BLaER1 treated with 17β-estradiol and CSF1 and Interleukin-3, amounts not matched to agents 10 nM and 100 nM (cell line): Measurements from ENCODE around the gene POLR3E.

Source experiments
- H3K27ac ChIP-seq, 11 experiments: shearing (Covaris generic); formaldehyde crosslinking; 2 replicates each; pipeline ENCODE4 v1.8.1; 2022
- H3K27me3 ChIP-seq, 11 experiments: shearing (Covaris generic); formaldehyde crosslinking; 2 replicates each; pipeline ENCODE4 v1.8.1; 2022
- H3K36me3 ChIP-seq, 11 experiments: shearing (Covaris generic); formaldehyde crosslinking; 2 replicates each; pipeline ENCODE4 v1.8.1; 2022
- H3K4me1 ChIP-seq, 10 experiments: shearing (Covaris generic); formaldehyde crosslinking; 2 replicates each; pipeline ENCODE4 v1.8.1; 2022
- H3K4me2 ChIP-seq, 11 experiments: shearing (Covaris generic); formaldehyde crosslinking; 2 replicates each; pipeline ENCODE4 v1.8.1; 2022
- H3K4me3 ChIP-seq, 10 experiments: shearing (Covaris generic); formaldehyde crosslinking; 2 replicates each; pipeline ENCODE4 v1.8.1; 2022
- H3K9ac ChIP-seq, 11 experiments: shearing (Covaris generic); formaldehyde crosslinking; 2 replicates each; pipeline ENCODE4 v1.8.1; 2022
- H3K9me3 ChIP-seq, 11 experiments: shearing (Covaris generic); formaldehyde crosslinking; replicated peaks in 1 of 11; 2 replicates each; pipeline ENCODE4 v1.8.1; 2022
- H4K20me1 ChIP-seq, 11 experiments: shearing (Covaris generic); formaldehyde crosslinking; 2 replicates each; pipeline ENCODE4 v1.8.1; 2022
- Cebpa-rat ChIP-seq, 11 experiments: shearing (Covaris generic); IDR thresholded peaks; 2 replicates each; pipeline ENCODE4 v1.8.1; 2022

POLR3E gene

GRCh38 chr16:22265351-22265750 lies 31.9 kb upstream of the POLR3E start:
- no peak overlapping the region for H3K27ac ChIP-seq
- H3K4me3 ChIP-seq: no peak overlapping the region
- H3K36me3 ChIP-seq: peaks cover 53 to 100% (median 95%) of the 10 kb centered on the region in 11 experiments
- H4K20me1 ChIP-seq: no peaks in the 10 kb centered on the region
- no peaks in the 10 kb centered on the region for H3K4me1 ChIP-seq
- peaks cover 0 to 7% (median 4%) of the 10 kb centered on the region in 11 experiments; a peak in 18 of 22 replicates for H3K9me3 ChIP-seq
- no peak overlapping the region for H3K4me2 ChIP-seq
- no peak for TF ChIP-seq Cebpa-rat (IDR thresholded peaks at IDR 0.05)
- H3K9ac ChIP-seq: no peak overlapping the region
- no peaks in the 10 kb centered on the region for H3K27me3 ChIP-seq

GRCh38 chr16:22266546-22266945 lies 30.7 kb upstream of the POLR3E start:
- Histone ChIP-seq H3K27ac (no peak overlapping the region), H3K9me3 (no peaks in the 10 kb centered on the region), H3K27me3 (no peaks in the 10 kb centered on the region), H3K4me2 (no peak overlapping the region), H4K20me1 (no peaks in the 10 kb centered on the region), H3K4me1 (no peaks in the 10 kb centered on the region), H3K9ac (no peak overlapping the region), H3K4me3 (no peak overlapping the region), H3K36me3 (peaks cover 53 to 100% (median 95%) of the 10 kb centered on the region in 11 experiments)
- TF ChIP-seq Cebpa-rat (IDR thresholded peaks at IDR 0.05): no peak

- H3K27ac ChIP-seq: no peak overlapping the region
- no peaks in the 10 kb centered on the region for H3K4me1 ChIP-seq
- H3K36me3 ChIP-seq: peaks cover 60 to 100% (median 95%) of the 10 kb centered on the region in 11 experiments
- TF ChIP-seq Cebpa-rat (IDR thresholded peaks at IDR 0.05): no peak
- H4K20me1 ChIP-seq: no peaks in the 10 kb centered on the region
- no peak overlapping the region for H3K9ac ChIP-seq
- H3K27me3 ChIP-seq: no peaks in the 10 kb centered on the region
- no peak overlapping the region for H3K4me2 ChIP-seq
- H3K9me3 ChIP-seq: no peaks in the 10 kb centered on the region
- H3K4me3 ChIP-seq: no peak overlapping the region
These were observed 29.4 kb upstream of the POLR3E start for GRCh38 chr16:22267764-22268163.

GRCh38 chr16:22270525-22270924 lies 26.7 kb upstream of the POLR3E start:
- no peaks in the 10 kb centered on the region for H3K9me3 ChIP-seq
- no peaks in the 10 kb centered on the region for H3K27me3 ChIP-seq
- TF ChIP-seq Cebpa-rat (IDR thresholded peaks at IDR 0.05): no peak
- H3K9ac ChIP-seq: no peak overlapping the region
- no peak overlapping the region for H3K27ac ChIP-seq
- no peaks in the 10 kb centered on the region for H3K4me1 ChIP-seq
- H3K4me3 ChIP-seq: no peak overlapping the region
- H4K20me1 ChIP-seq: no peaks in the 10 kb centered on the region
- no peak overlapping the region for H3K4me2 ChIP-seq
- H3K36me3 ChIP-seq: peaks cover 77 to 100% (median 99%) of the 10 kb centered on the region in 11 experiments

- no peaks in the 10 kb centered on the region for H3K27me3 ChIP-seq
- no peaks in the 10 kb centered on the region for H3K9me3 ChIP-seq
- no peak overlapping the region for H3K27ac ChIP-seq
- H3K36me3 ChIP-seq: peaks cover 71 to 100% (median 99%) of the 10 kb centered on the region in 11 experiments
- no peak overlapping the region for H3K4me2 ChIP-seq
- no peaks in the 10 kb centered on the region for H3K4me1 ChIP-seq
- no peak for TF ChIP-seq Cebpa-rat (IDR thresholded peaks at IDR 0.05)
- no peak overlapping the region for H3K9ac ChIP-seq
- no peak overlapping the region for H3K4me3 ChIP-seq
- no peaks in the 10 kb centered on the region for H4K20me1 ChIP-seq
These were observed 24.1 kb upstream of the POLR3E start for GRCh38 chr16:22272870-22273650.

GRCh38 chr16:22274916-22275315 lies 22.3 kb upstream of the POLR3E start:
- no peaks in the 10 kb centered on the region for H3K4me1 ChIP-seq
- H4K20me1 ChIP-seq: peaks cover 0 to 9% (median 0%) of the 10 kb centered on the region in 11 experiments; a peak in 1 of 22 replicates
- no peaks in the 10 kb centered on the region for H3K27me3 ChIP-seq
- no peaks in the 10 kb centered on the region for H3K9me3 ChIP-seq
- H3K36me3 ChIP-seq: peaks cover 75 to 100% (median 99%) of the 10 kb centered on the region in 11 experiments
- no peak overlapping the region for H3K4me3 ChIP-seq
- no peak overlapping the region for H3K9ac ChIP-seq
- no peak overlapping the region for H3K27ac ChIP-seq
- no peak overlapping the region for H3K4me2 ChIP-seq
- no peak for TF ChIP-seq Cebpa-rat (IDR thresholded peaks at IDR 0.05)

GRCh38 chr16:22278441-22279230 lies 18.6 kb upstream of the POLR3E start:
- Histone ChIP-seq H3K27me3 (no peaks in the 10 kb centered on the region), H3K36me3 (peaks cover 86 to 100% (median 99%) of the 10 kb centered on the region in 11 experiments), H3K27ac (no peak overlapping the region), H4K20me1 (peaks cover 0 to 9% (median 0%) of the 10 kb centered on the region in 11 experiments; a peak in 1 of 22 replicates), H3K9me3 (peaks cover 0 to 9% (median 0%) of the 10 kb centered on the region in 11 experiments; a peak in 2 of 22 replicates), H3K9ac (no peak overlapping the region), H3K4me1 (no peaks in the 10 kb centered on the region), H3K4me2 (no peak overlapping the region), H3K4me3 (no peak overlapping the region)
- no peak for TF ChIP-seq Cebpa-rat (IDR thresholded peaks at IDR 0.05)

- H3K4me2 ChIP-seq: no peak overlapping the region
- TF ChIP-seq Cebpa-rat (IDR thresholded peaks at IDR 0.05): no peak
- peaks cover 0 to 6% (median 0%) of the 10 kb centered on the region in 10 experiments; a peak in 2 of 20 replicates for H3K4me1 ChIP-seq
- no peak overlapping the region for H3K9ac ChIP-seq
- no peak overlapping the region for H3K4me3 ChIP-seq
- peaks cover 0 to 9% (median 0%) of the 10 kb centered on the region in 11 experiments; a peak in 1 of 22 replicates for H4K20me1 ChIP-seq
- H3K36me3 ChIP-seq: peaks cover 77 to 96% (median 92%) of the 10 kb centered on the region in 11 experiments
- peaks cover 0 to 9% (median 0%) of the 10 kb centered on the region in 11 experiments; a peak in 2 of 22 replicates for H3K9me3 ChIP-seq
- no peaks in the 10 kb centered on the region for H3K27me3 ChIP-seq
- no peak overlapping the region for H3K27ac ChIP-seq
These were observed 14.8 kb upstream of the POLR3E start for GRCh38 chr16:22282254-22282892.

- peaks cover 57 to 74% (median 70%) of the 10 kb centered on the region in 11 experiments for H3K36me3 ChIP-seq
- H3K4me3 ChIP-seq: no peak overlapping the region
- TF ChIP-seq Cebpa-rat (IDR thresholded peaks at IDR 0.05): peak in 5 of 11 experiments; percentile 9 to 78 (median 39); a peak in 6 of 22 replicates
- no peak overlapping the region for H3K27ac ChIP-seq
- peaks cover 0 to 9% (median 0%) of the 10 kb centered on the region in 11 experiments; a peak in 2 of 22 replicates for H3K9me3 ChIP-seq
- no peak overlapping the region for H3K9ac ChIP-seq
- H3K4me2 ChIP-seq: no peak overlapping the region
- H3K27me3 ChIP-seq: no peaks in the 10 kb centered on the region
- H4K20me1 ChIP-seq: 0 out of 22 replicates have a peak, but pooled peaks cover 0 to 3% (median 0%) of the 10 kb centered on the region in 11 experiments
- H3K4me1 ChIP-seq: peaks cover 0 to 6% (median 0%) of the 10 kb centered on the region in 10 experiments; a peak in 2 of 20 replicates
These were observed 12.6 kb upstream of the POLR3E start for GRCh38 chr16:22284637-22285036.
